GM18499 (cell line): ENCODE results near the gene SYNC.
"Not testable (repeated sequence)": the region's sequence is repeated elsewhere in the genome, so short reads cannot be mapped to it uniquely, and the experiment has no call there.

ENCODE experiments used
- ATAC-seq: cut with Tn5 transposase; IDR thresholded peaks from one replicate; pipeline ENCODE4 v1.9.1; 2021; ENCODE audit warnings: moderate number of reproducible peaks; ENCODE audit not compliant: insufficient read depth, unreplicated experiment

SYNC gene

GRCh38 chr1:32725615-32725982 lies 23.0 kb upstream of the SYNC start:
- no peak for ATAC-seq

DNA sequence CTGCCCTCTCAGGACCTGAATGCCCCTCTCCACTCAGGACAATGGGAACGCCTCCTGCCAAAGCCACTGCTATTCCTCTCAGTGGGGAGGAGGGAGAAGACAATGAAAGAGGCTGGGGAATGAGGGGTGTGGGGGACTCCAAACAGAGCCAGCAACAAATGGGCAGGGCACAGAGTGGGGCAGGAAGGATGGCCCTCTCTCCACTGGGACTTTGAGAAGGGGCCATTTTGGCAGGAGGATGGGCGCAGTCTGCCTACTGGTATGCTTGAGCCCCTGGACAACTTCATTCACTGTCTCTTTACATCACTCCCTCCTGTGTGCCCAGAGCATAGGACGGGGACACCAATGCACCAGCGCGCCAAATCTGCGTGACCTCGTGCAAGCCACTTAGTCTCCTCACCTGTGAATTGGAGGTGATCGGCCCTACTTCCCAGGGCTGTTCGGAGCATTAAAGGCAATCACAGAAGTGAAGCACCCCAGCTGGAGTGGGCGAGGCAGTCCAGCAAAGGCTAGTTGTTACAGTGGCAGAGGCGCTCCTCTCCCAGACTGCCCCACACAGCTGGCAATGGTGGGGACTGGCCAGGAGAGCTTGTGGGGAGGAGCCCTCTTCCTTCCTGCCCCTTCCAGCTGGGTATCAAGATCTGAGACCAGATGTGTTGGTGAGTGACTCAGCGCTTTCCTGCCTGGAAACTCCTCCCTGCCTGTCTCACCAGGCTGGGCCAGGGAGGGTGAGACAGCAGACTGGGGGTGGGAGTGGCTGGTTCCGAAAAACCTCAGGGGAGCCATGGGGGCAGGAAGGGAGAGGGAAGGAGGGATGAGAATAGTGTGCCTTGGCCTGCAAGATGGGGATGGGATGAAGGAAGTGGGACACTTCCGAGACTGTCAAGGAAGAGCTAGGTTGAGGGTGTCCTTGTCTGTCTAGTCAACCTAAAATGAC lies 22.4 kb upstream of the SYNC start:
- ATAC-seq: no peak

DNA sequence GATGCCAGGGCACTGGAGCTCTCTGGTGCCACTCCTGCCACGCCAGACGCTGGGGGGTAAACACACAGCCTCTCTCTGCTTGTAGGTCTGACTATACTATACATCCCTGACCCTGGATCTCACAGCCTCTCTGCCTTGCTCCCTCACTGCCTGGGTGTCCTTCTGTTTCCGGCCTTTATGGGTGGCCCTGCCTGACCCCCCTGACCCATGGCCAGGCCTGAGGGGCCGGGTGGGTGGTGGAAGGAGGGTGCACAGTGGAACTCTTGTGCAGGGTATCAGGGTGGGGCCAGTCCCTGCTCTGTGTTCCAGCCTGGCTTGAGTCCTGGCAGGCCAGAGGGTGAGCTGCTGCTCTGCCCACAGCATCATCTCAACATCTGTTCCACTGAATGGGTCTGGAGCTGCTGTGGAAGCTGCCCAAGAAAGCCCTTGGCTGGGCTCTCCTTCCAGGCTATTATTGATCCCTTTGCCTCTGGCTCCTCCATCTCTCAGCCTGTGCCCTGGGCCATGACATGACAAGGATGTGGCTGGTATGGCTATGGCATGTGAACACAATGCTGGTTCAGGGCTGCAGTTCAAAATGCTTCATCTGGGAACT lies 17.2 kb upstream of the SYNC start:
- no peak for ATAC-seq

DNA sequence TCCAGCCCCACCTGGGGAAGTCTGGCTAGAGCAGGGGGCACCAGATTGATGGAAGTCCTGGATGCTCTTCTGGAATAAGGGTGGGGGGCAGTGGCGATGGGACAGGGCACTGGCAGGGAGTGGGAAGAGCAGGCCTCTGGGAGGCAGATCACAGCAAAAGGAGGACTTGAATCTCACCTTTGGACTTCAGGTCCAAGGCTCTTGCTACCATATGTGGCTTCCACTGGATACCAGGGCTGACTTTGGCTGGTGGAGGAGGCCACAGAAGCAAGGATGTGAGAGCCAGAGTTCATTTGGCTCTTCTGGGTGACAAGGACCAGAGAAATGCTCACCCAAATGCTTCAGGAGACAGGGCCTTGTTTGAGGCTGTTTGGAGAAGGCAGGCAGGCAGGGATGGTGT lies 16.0 kb upstream of the SYNC start:
- ATAC-seq: no peak

GRCh38 chr1:32718036-32718435 lies 15.5 kb upstream of the SYNC start:
- ATAC-seq: no peak

- ATAC-seq: no peak
These were observed 14.9 kb upstream of the SYNC start for GRCh38 chr1:32717503-32717902.

- ATAC-seq: no peak
These were observed 14.0 kb upstream of the SYNC start for GRCh38 chr1:32716312-32717148.

GRCh38 chr1:32715901-32716311 lies 13.3 kb upstream of the SYNC start:
- ATAC-seq: no peak

GRCh38 chr1:32714277-32714676 lies 11.7 kb upstream of the SYNC start:
- no peak for ATAC-seq

DNA sequence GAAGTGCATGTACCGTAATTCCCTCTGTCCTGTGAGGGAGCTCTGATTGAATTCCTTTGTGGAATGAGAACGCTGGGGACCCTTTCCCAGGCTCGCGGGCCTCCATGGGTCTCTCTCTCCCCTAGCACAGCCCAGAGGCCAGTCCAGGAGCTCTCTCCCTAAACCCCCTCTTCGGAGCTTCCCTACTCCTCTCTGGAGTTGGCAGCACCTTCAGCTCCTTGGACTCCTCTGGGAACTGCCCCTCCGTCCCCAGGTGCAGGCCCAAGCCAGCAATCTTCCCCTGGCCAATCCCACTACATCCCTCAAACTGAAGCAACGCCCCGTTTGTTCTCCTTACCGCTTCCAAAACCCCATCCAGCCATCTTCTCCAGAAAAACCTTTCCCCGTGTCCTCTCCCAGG lies 10.5 kb upstream of the SYNC start:
- no peak for ATAC-seq

DNA sequence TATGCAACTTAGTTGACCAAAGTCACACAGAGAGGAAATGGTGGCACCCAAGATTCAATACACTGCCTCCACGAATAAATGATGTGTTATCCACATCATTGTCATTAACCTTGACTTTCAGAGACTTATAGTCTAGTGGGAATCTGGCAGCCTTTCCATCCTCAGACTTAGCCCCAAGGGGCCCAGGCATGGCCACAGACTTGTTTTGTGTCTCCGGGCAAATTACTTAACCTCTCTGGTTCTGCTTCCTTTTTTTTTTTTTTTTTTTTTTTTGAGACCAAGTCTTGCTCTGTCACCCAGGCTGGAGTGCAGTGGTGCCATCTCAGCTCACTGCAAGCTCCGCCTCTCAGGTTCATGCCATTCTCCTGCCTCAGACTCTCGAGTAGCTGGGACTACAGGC lies 8.7 kb upstream of the SYNC start:
- ATAC-seq: not testable (repeated sequence)

GRCh38 chr1:32709476-32709875 lies 6.9 kb upstream of the SYNC start:
- no peak for ATAC-seq

- no peak for ATAC-seq
These were observed 6.5 kb upstream of the SYNC start for GRCh38 chr1:32709075-32709474.

DNA sequence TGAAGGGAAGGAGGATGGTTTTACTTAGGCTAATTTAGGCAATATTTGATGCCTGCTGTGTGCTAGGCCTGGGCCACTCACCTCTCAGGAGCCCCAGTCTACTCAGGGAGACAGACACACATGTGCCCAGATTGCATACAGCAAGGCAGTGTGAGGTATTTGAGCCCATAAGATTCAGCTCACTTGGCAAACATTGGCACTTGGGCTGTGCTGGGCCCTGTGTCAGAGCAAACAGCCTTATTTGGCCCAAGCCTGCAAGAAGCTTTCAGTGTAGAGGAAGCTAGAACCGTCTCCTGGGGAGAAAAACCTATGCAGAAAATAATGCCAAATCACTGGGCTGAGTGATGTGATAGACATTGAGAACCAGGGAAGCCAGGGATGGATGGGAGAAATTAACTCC lies 3.9 kb upstream of the SYNC start:
- ATAC-seq: no peak

DNA sequence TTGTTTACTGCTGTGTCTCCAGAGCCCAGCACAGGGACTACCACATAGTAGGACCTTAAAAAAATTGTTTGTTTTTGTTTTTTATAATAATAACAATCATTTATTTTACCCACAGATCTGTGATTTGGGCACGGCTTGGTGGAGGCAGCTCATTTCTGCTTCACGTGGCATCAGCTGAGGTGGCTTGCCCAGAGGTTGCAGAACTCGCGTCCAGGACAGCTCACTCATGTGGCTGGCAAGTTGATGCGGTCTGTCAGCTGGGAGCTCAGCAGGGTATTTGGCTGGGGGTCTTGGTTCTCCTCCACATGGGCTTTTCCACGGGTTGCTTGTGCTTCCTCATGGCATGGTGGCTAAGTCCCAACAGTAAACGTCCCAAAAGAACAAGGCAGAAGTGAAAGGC lies 2.9 kb upstream of the SYNC start:
- ATAC-seq: no peak

DNA sequence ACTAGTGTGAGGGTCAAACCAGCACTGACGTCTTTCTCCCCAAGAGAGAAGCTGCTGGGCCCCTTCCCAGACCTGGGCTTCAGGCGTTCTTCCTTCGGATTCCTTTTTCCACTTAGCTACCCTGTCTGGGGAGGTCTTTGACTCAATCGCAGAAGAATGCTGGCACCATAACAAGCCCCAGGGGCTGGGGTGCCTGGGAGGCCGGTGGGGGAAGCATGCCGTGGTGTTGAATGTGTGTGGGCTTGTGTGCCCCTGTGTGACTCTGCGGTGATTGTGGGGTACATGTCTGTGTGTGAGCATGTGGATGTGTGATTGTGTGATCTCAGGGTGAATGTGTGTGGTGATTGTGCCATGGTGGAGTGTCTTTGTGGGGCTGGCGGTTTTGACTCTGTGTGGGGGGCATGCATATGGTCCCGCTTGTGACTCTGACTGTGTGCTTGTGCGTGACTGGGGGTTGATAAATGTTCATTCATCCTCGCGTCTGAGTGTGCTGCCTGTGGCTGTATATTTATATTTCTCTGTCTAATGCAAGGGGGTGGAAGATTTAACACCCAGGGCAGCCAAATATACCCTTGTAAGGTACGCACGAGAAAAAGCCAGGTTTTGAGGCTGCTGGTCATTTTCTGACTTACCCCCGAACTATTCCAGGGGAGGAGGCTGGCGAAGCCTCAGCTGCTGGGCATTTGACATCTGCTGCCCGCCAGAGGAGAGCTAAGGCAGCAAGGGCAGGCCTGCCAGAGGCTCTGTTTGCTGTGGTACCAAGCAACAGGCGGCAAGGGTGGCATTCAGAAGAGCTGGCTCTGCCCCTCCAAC lies 1.1 kb upstream of the SYNC start:
- ATAC-seq: no peak

GRCh38 chr1:32701951-32702598 lies 495 bp downstream of the SYNC start:
- ATAC-seq: no peak

DNA sequence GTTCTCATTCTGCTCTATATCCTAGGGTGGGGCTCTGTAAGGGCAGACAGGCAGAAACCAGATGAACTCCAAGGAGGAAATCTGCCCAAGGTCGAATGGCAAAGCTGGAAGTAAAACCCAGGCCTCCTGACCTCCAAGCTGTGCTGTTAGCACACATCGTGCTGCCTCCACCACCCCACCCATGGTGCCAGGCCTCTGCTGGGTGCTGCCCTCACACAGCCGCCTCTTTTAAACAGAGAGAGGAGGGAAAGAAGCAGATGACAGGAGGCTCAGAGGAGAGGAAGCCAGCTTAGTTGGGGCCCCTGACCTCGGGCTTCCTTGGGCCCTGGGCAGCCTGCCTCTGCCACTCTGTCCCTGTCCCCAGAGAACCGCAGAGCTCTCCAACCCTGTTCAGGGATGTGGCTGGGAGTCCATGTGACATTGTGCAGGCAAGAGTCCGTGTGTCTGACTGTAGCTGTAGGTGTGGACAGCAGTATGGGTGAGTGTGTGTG lies 1.1 kb downstream of the SYNC start:
- ATAC-seq: no peak

DNA sequence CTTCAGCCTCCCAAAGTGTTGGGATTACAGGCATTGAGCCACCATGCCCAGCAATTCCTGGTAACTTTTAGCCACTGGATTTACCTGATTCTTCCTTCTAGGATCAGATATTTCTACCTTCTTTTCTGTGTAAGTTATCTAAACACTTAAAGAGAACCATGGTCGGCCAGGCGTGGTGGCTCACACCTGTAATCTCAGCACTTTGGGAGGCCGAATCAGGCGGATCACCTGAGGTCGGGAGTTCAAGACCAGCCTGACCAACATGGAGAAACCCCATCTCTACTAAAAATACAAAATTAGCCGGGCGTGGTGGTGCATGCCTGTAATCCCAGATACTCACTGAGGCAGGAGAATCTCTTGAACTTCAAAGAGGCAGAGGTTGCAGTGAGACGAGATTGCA lies 5.6 kb downstream of the SYNC start:
- not testable (repeated sequence) for ATAC-seq

- no peak for ATAC-seq
These were observed 6.5 kb downstream of the SYNC start for GRCh38 chr1:32696041-32696440.
